ENCODE data around the gene TNPO2.
"Not testable (repeated sequence)": the region's sequence is repeated elsewhere in the genome, so short reads cannot be mapped to it uniquely, and the experiment has no call there.

Gene TNPO2

DNA sequence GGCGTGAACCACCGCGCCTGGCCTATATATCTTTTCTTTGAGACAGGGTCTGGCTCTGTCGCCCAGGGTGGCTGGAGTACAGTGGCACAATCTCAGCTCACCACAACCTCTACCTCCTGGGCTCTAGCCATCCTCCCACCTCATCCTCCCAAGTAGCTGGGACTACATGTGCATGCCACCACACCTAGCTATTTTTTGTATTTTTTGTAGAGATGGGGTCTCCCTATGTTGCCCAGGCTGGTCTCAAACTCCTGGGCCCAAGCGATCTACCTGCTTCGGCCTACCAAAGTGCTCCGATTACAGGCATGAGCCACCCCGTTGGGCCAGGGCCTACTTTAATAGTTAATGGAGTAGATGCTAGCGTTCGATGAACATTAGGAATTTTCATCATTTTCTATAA, 3.4 kb downstream of the TNPO2 start:
- no peak for TF ChIP-seq POLR2AphosphoS5 (IDR thresholded peaks at IDR 0.05; ENCODE audit: low read depth)
- TF ChIP-seq, protein P1, sequence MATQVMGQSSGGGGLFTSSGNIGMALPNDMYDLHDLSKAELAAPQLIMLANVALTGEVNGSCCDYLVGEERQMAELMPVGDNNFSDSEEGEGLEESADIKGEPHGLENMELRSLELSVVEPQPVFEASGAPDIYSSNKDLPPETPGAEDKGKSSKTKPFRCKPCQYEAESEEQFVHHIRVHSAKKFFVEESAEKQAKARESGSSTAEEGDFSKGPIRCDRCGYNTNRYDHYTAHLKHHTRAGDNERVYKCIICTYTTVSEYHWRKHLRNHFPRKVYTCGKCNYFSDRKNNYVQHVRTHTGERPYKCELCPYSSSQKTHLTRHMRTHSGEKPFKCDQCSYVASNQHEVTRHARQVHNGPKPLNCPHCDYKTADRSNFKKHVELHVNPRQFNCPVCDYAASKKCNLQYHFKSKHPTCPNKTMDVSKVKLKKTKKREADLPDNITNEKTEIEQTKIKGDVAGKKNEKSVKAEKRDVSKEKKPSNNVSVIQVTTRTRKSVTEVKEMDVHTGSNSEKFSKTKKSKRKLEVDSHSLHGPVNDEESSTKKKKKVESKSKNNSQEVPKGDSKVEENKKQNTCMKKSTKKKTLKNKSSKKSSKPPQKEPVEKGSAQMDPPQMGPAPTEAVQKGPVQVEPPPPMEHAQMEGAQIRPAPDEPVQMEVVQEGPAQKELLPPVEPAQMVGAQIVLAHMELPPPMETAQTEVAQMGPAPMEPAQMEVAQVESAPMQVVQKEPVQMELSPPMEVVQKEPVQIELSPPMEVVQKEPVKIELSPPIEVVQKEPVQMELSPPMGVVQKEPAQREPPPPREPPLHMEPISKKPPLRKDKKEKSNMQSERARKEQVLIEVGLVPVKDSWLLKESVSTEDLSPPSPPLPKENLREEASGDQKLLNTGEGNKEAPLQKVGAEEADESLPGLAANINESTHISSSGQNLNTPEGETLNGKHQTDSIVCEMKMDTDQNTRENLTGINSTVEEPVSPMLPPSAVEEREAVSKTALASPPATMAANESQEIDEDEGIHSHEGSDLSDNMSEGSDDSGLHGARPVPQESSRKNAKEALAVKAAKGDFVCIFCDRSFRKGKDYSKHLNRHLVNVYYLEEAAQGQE (IDR thresholded peaks at IDR 0.05; ENCODE audit: insufficient replicate concordance, low read depth) = no peak
- no peak for TF ChIP-seq GABPA (IDR thresholded peaks at IDR 0.05; ENCODE audit: low read depth)
- no peak for TF ChIP-seq SPI1 (IDR thresholded peaks at IDR 0.05; ENCODE audit: borderline replicate concordance, low read depth)
- TF ChIP-seq, protein P2, sequence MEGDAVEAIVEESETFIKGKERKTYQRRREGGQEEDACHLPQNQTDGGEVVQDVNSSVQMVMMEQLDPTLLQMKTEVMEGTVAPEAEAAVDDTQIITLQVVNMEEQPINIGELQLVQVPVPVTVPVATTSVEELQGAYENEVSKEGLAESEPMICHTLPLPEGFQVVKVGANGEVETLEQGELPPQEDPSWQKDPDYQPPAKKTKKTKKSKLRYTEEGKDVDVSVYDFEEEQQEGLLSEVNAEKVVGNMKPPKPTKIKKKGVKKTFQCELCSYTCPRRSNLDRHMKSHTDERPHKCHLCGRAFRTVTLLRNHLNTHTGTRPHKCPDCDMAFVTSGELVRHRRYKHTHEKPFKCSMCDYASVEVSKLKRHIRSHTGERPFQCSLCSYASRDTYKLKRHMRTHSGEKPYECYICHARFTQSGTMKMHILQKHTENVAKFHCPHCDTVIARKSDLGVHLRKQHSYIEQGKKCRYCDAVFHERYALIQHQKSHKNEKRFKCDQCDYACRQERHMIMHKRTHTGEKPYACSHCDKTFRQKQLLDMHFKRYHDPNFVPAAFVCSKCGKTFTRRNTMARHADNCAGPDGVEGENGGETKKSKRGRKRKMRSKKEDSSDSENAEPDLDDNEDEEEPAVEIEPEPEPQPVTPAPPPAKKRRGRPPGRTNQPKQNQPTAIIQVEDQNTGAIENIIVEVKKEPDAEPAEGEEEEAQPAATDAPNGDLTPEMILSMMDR (IDR thresholded peaks at IDR 0.05; ENCODE audit: insufficient read depth, low read length) = no peak
- no peak for DNase-seq (ENCODE audit: low read depth in 1 of 2, low spot score in 1 of 2)
- Histone ChIP-seq H3K4me3 (replicated peaks; ENCODE audit: insufficient read depth, low read length) (no peak overlapping the region), H3K27me3 (ENCODE audit: insufficient read depth, poor library complexity, severe bottlenecking) (no peaks in the 10 kb centered on the region), H3K27ac (replicated peaks) (no peak overlapping the region)

DNA sequence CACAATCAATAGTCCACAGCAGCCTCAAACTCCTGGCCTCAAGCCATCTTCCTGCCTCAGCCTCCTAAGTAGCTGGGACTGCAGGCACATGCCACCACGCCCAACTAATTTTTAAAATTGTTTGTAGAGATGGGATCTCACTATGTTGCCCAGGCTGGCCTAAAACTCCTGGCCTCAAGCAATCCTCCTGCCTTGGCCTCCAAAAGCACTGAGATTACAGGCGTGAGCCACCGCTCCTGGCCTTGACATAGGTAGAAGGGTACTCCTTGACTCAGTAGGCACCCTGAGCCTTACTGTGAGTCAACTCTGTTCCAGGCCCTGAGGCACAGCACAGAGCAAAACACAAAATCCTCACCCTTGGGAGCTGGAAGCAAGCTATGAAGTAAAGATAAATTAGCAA, 7.8 kb downstream of the TNPO2 start:
- no peak for DNase-seq (ENCODE audit: low read depth in 1 of 2, low spot score in 1 of 2)
- Histone ChIP-seq H3K27me3 (ENCODE audit: insufficient read depth, poor library complexity, severe bottlenecking) (no peaks in the 10 kb centered on the region), H3K27ac (replicated peaks) (no peak overlapping the region), H3K4me3 (replicated peaks; ENCODE audit: insufficient read depth, low read length) (no peak overlapping the region)
- TF ChIP-seq, protein P1 (IDR thresholded peaks at IDR 0.05; ENCODE audit: insufficient replicate concordance, low read depth) = no peak
- TF ChIP-seq GABPA (IDR thresholded peaks at IDR 0.05; ENCODE audit: low read depth) = no peak
- no peak for TF ChIP-seq POLR2AphosphoS5 (IDR thresholded peaks at IDR 0.05; ENCODE audit: low read depth)
- TF ChIP-seq, protein P2 (IDR thresholded peaks at IDR 0.05; ENCODE audit: insufficient read depth, low read length) = no peak
- no peak for TF ChIP-seq SPI1 (IDR thresholded peaks at IDR 0.05; ENCODE audit: borderline replicate concordance, low read depth)

DNA sequence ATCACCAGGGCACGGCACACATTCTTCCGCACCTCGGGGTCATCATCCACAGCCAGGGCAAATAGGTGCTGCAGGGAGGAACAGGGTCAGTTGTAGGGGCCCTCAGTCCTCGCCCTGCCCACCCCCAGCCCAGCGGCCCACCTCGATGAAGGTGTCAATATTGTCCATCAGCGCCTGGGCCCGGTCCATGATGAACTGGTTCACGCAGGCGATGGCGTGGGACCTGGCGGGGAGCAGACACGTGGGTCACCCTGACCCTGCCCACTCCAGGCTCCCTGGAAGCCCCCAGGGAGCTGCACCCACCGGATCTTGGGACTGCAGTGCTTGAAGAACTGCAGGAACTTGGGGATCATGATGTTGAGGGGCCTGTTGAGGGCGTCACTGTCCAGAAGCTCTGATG, 8.6 kb downstream of the TNPO2 start:
- H3K27me3 ChIP-seq (ENCODE audit: insufficient read depth, poor library complexity, severe bottlenecking) = no peaks in the 10 kb centered on the region
- H3K27ac ChIP-seq (replicated peaks) = no peak overlapping the region
- TF ChIP-seq GABPA (IDR thresholded peaks at IDR 0.05; ENCODE audit: low read depth) (no peak), SPI1 (IDR thresholded peaks at IDR 0.05; ENCODE audit: borderline replicate concordance, low read depth) (no peak), POLR2AphosphoS5 (IDR thresholded peaks at IDR 0.05; ENCODE audit: low read depth) (no peak)
- TF ChIP-seq, protein P2 (IDR thresholded peaks at IDR 0.05; ENCODE audit: insufficient read depth, low read length) = no peak
- TF ChIP-seq, protein P1 (IDR thresholded peaks at IDR 0.05; ENCODE audit: insufficient replicate concordance, low read depth) = no peak
- no peak for DNase-seq (ENCODE audit: low read depth in 1 of 2, low spot score in 1 of 2)
- no peak overlapping the region for H3K4me3 ChIP-seq (replicated peaks; ENCODE audit: insufficient read depth, low read length)

DNA sequence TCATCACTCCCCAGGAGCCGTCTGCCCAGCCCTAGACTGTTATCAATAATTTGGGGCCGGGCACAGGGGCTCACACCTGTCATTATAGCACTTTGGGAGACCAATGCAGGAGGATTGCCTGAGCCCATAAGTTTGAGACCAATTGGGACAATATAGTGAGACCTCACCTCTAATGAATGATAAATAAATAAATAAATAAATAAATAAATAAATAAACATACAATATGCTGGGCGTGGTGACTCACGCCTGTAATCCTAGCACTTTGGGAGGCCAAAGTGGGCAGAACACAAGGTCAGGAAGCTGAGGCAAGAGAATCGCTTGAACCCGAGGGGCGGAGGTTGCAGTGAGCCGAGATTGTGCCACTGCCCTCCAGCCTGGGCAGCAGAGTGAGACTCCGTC, 10.4 kb downstream of the TNPO2 start:
- not testable (repeated sequence) for H3K4me3 ChIP-seq (replicated peaks; ENCODE audit: insufficient read depth, low read length); DNase-seq (ENCODE audit: low read depth in 1 of 2, low spot score in 1 of 2); H3K27ac ChIP-seq (replicated peaks); H3K27me3 ChIP-seq (ENCODE audit: insufficient read depth, poor library complexity, severe bottlenecking)

DNA sequence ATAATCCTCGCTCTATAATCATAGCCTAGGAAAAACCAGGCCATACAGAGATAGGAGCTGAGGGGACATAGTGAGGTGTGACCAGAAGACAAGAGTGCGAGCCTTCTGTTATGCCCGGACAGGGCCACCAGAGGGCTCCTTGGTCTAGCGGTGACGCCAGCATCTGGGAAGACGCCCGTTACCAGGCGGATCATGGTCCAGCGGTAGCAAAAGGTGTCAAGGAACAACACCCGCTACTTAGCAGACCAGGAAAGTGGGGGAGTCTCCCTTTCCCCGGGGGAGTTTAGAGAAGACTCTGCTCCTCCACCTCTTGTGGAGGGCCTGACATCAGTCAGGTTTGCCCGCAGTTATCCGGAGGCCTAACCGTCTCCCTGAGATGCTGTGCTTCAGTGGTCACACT, 11.7 kb downstream of the TNPO2 start:
- not testable (repeated sequence) for H3K4me3 ChIP-seq (replicated peaks; ENCODE audit: insufficient read depth, low read length); H3K27ac ChIP-seq (replicated peaks); H3K27me3 ChIP-seq (ENCODE audit: insufficient read depth, poor library complexity, severe bottlenecking)
- DNase-seq (ENCODE audit: low read depth in 1 of 2, low spot score in 1 of 2) = peak in 1 of 2 experiments; percentile 26
